GM23248 (cell line): ENCODE results near the gene CHST9.

ENCODE experiments used
- EZH2 ChIP-seq: fragments of 200-600 bp; sonication (generic); IDR thresholded peaks from 2 replicates; pipeline ENCODE4 v1.6.1; 2018; ENCODE audit warnings: antibody characterized with exemption, mild to moderate bottlenecking; ENCODE audit not compliant: insufficient read depth, poor library complexity, severe bottlenecking
- EZH2phosphoT487 ChIP-seq: fragments of 200-600 bp; sonication (generic); IDR thresholded peaks from 2 replicates; pipeline ENCODE4 v1.6.1; 2018; ENCODE audit warnings: antibody characterized with exemption, moderate library complexity, mild to moderate bottlenecking, low read depth; ENCODE audit not compliant: insufficient read depth

DNA sequence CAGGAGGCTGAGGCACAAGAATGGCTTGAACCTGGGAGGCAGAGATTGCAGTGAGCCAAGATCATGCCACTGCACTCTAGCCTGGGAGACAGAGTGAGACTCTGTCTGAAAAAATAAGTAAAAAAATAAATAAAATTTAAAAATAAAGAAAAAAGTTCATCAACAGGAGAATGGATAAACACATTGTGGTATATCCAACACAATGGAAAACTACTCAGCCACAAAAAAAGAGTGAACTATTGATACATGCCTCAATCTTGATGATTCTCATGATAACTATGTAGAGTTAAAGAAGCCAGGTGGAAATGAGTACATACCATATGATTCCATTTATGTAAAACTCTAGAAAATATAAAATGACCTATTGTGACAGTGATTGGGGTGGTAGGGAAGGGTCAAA, 195.3 kb downstream of the CHST9 start:
- TF ChIP-seq EZH2 (no peak), EZH2phosphoT487 (no peak)
